MG63 (cell line): ENCODE results near the gene LEO1. TPM values are rescaled to one million over a fixed set of nuclear protein-coding genes. Genes with fewer than 3 reads are reported as not detected.

Source experiments
- DNase-seq: peaks from one replicate; pipeline ENCODE4 v3.0.0-alpha.2; 2020
- H3K27me3 ChIP-seq: fragments of 250-450 bp; sonication (Bioruptor Pico); 2 replicates; pipeline ENCODE4 v1.5.1; 2020; ENCODE audit warnings: mild to moderate bottlenecking, moderate library complexity
- H3K36me3 ChIP-seq: fragments of 250-450 bp; sonication (Bioruptor Pico); 2 replicates; pipeline ENCODE4 v1.5.1; 2020; ENCODE audit warnings: mild to moderate bottlenecking, moderate library complexity
- H3K4me3 ChIP-seq: fragments of 250-450 bp; sonication (Bioruptor Pico); 2 replicates; pipeline ENCODE4 v1.5.1; 2020; ENCODE audit warnings: mild to moderate bottlenecking, moderate library complexity
- H3K9me3 ChIP-seq: fragments of 250-450 bp; sonication (Bioruptor Pico); 2 replicates; pipeline ENCODE4 v1.5.1; 2020; ENCODE audit warnings: mild to moderate bottlenecking, moderate library complexity
- total RNA-seq: library from RNA; depleted of rRNA; stranded (reverse); fragments of >200 nt; shearing (Covaris generic); gene quantifications from 2 replicates; pipeline ENCODE4 v1.2.3, GENCODE V29; 2014; ENCODE audit warnings: low replicate concordance

LEO1 gene
- total RNA-seq, 1 experiment from 2014 or later: 30.5 TPM

GRCh38 chr15:51965691-51966090, 5.9 kb downstream of the LEO1 start:
- peaks cover 22% of the 10 kb centered on the region for H3K9me3 ChIP-seq
- no peaks in the 10 kb centered on the region for H3K27me3 ChIP-seq
- no peak for DNase-seq
- peaks cover 67% of the 10 kb centered on the region for H3K36me3 ChIP-seq
- H3K4me3 ChIP-seq: no peak overlapping the region

- H3K27me3 ChIP-seq: no peaks in the 10 kb centered on the region
- H3K4me3 ChIP-seq: no peak overlapping the region
- DNase-seq: no peak
- no peaks in the 10 kb centered on the region for H3K9me3 ChIP-seq
- H3K36me3 ChIP-seq: peaks cover 84% of the 10 kb centered on the region
These were observed 16.1 kb downstream of the LEO1 start for GRCh38 chr15:51955504-51955903.

- DNase-seq: no peak
- Histone ChIP-seq H3K27me3 (no peaks in the 10 kb centered on the region), H3K9me3 (no peaks in the 10 kb centered on the region), H3K4me3 (no peak overlapping the region), H3K36me3 (peaks cover 87% of the 10 kb centered on the region)
These were observed 18.8 kb downstream of the LEO1 start for GRCh38 chr15:51952805-51953204.

- H3K36me3 ChIP-seq: peaks cover 61% of the 10 kb centered on the region
- DNase-seq: no peak
- no peaks in the 10 kb centered on the region for H3K27me3 ChIP-seq
- H3K9me3 ChIP-seq: no peaks in the 10 kb centered on the region
- H3K4me3 ChIP-seq: no peak overlapping the region
These were observed 24.5 kb downstream of the LEO1 start for GRCh38 chr15:51947124-51947523.

- Histone ChIP-seq H3K4me3 (no peak overlapping the region), H3K9me3 (no peaks in the 10 kb centered on the region), H3K27me3 (no peaks in the 10 kb centered on the region), H3K36me3 (peaks cover 43% of the 10 kb centered on the region)
- DNase-seq: no peak
These were observed 32.4 kb downstream of the LEO1 start for GRCh38 chr15:51939216-51939615.

- peaks cover 42% of the 10 kb centered on the region for H3K36me3 ChIP-seq
- H3K27me3 ChIP-seq: no peaks in the 10 kb centered on the region
- no peaks in the 10 kb centered on the region for H3K9me3 ChIP-seq
- DNase-seq: no peak
- no peak overlapping the region for H3K4me3 ChIP-seq
These were observed 33.3 kb downstream of the LEO1 start for GRCh38 chr15:51938286-51938685.

- Histone ChIP-seq H3K27me3 (no peaks in the 10 kb centered on the region), H3K36me3 (peaks cover 34% of the 10 kb centered on the region), H3K9me3 (no peaks in the 10 kb centered on the region), H3K4me3 (no peak overlapping the region)
- DNase-seq: no peak
These were observed 35.5 kb downstream of the LEO1 start for GRCh38 chr15:51936105-51936478.

GRCh38 chr15:51935466-51936104, 36.0 kb downstream of the LEO1 start:
- H3K9me3 ChIP-seq: no peaks in the 10 kb centered on the region
- H3K27me3 ChIP-seq: no peaks in the 10 kb centered on the region
- DNase-seq: no peak
- peaks cover 34% of the 10 kb centered on the region for H3K36me3 ChIP-seq
- H3K4me3 ChIP-seq: no peak overlapping the region

- Histone ChIP-seq H3K36me3 (peaks cover 26% of the 10 kb centered on the region), H3K27me3 (no peaks in the 10 kb centered on the region), H3K4me3 (no peak overlapping the region), H3K9me3 (no peaks in the 10 kb centered on the region)
- no peak for DNase-seq
These were observed 39.4 kb downstream of the LEO1 start for GRCh38 chr15:51932161-51932560.

- no peaks in the 10 kb centered on the region for H3K9me3 ChIP-seq
- peak; percentile 20 for DNase-seq
- no peaks in the 10 kb centered on the region for H3K27me3 ChIP-seq
- H3K4me3 ChIP-seq: no peak overlapping the region
- peaks cover 22% of the 10 kb centered on the region for H3K36me3 ChIP-seq
These were observed 39.9 kb downstream of the LEO1 start for GRCh38 chr15:51931638-51932037.

GRCh38 chr15:51931016-51931415, 40.6 kb downstream of the LEO1 start:
- Histone ChIP-seq H3K9me3 (no peaks in the 10 kb centered on the region), H3K4me3 (no peak overlapping the region), H3K27me3 (no peaks in the 10 kb centered on the region), H3K36me3 (peaks cover 17% of the 10 kb centered on the region)
- no peak for DNase-seq

GRCh38 chr15:51926809-51927208, 44.8 kb downstream of the LEO1 start:
- H3K9me3 ChIP-seq: no peaks in the 10 kb centered on the region
- DNase-seq: no peak
- no peaks in the 10 kb centered on the region for H3K27me3 ChIP-seq
- peaks cover 42% of the 10 kb centered on the region for H3K36me3 ChIP-seq
- H3K4me3 ChIP-seq: no peak overlapping the region

- peaks cover 53% of the 10 kb centered on the region for H3K36me3 ChIP-seq
- no peaks in the 10 kb centered on the region for H3K27me3 ChIP-seq
- no peak for DNase-seq
- no peaks in the 10 kb centered on the region for H3K9me3 ChIP-seq
- no peak overlapping the region for H3K4me3 ChIP-seq
These were observed 47.2 kb downstream of the LEO1 start for GRCh38 chr15:51924156-51925068.

- Histone ChIP-seq H3K9me3 (no peaks in the 10 kb centered on the region), H3K4me3 (no peak overlapping the region), H3K27me3 (no peaks in the 10 kb centered on the region), H3K36me3 (peaks cover 57% of the 10 kb centered on the region)
- peak; percentile 33 for DNase-seq
These were observed 54.1 kb downstream of the LEO1 start for GRCh38 chr15:51917493-51917892.

GRCh38 chr15:51912528-51912927, 59.0 kb downstream of the LEO1 start:
- peaks cover 46% of the 10 kb centered on the region for H3K36me3 ChIP-seq
- no peak for DNase-seq
- no peaks in the 10 kb centered on the region for H3K27me3 ChIP-seq
- no peaks in the 10 kb centered on the region for H3K9me3 ChIP-seq
- no peak overlapping the region for H3K4me3 ChIP-seq

GRCh38 chr15:51909584-51909983, 62.0 kb downstream of the LEO1 start:
- Histone ChIP-seq H3K4me3 (no peak overlapping the region), H3K36me3 (peaks cover 47% of the 10 kb centered on the region), H3K27me3 (no peaks in the 10 kb centered on the region), H3K9me3 (no peaks in the 10 kb centered on the region)
- no peak for DNase-seq

GRCh38 chr15:51908316-51908715, 63.3 kb downstream of the LEO1 start:
- no peaks in the 10 kb centered on the region for H3K27me3 ChIP-seq
- H3K36me3 ChIP-seq: peaks cover 59% of the 10 kb centered on the region
- no peak for DNase-seq
- H3K9me3 ChIP-seq: no peaks in the 10 kb centered on the region
- H3K4me3 ChIP-seq: no peak overlapping the region
